HepG2 (cell line): ENCODE results near the gene TIAM2. TPM values are rescaled to one million over a fixed set of nuclear protein-coding genes. Genes with fewer than 3 reads are reported as not detected.

ENCODE experiments used
- ARID3A ChIP-seq: IDR thresholded peaks from 2 replicates; pipeline ENCODE4 v1.6.1; 2012; ENCODE audit warnings: low read depth, low read length, improper control_type of control experiment
- BCL3 ChIP-seq: sonication (generic); formaldehyde crosslinking; IDR thresholded peaks from 2 replicates; pipeline ENCODE4 v1.5.1; 2020; ENCODE audit warnings: mild to moderate bottlenecking, missing genetic modification reagents, moderate library complexity
- CBX1 ChIP-seq: IDR thresholded peaks from one replicate; pipeline ENCODE4 v1.6.1; 2016; ENCODE audit warnings: antibody characterized with exemption, low read depth
- HBP1 ChIP-seq: IDR thresholded peaks from 2 replicates; pipeline ENCODE4 v1.6.1; 2016; ENCODE audit warnings: low read depth, control low read depth
- KMT2B ChIP-seq: IDR thresholded peaks from 2 replicates; pipeline ENCODE4 v1.6.1; 2016; ENCODE audit warnings: missing genetic modification reagents, missing compliant biosample characterization
- MBD4 ChIP-seq: IDR thresholded peaks from 2 replicates; pipeline ENCODE4 v1.6.1; 2012; ENCODE audit warnings: low read length, inconsistent platforms, borderline replicate concordance
- NFKB2 ChIP-seq: sonication (generic); formaldehyde crosslinking; IDR thresholded peaks from 2 replicates; pipeline ENCODE4 v1.4.0; 2020; ENCODE audit warnings: missing genetic modification reagents, borderline replicate concordance
- THAP9 ChIP-seq: sonication (generic); formaldehyde crosslinking; IDR thresholded peaks from 2 replicates; pipeline ENCODE4; 2020; ENCODE audit warnings: missing genetic modification reagents, mild to moderate bottlenecking, borderline replicate concordance
- polyA plus RNA-seq, 8 experiments: library from polyadenylated mRNA; depleted of rRNA in 3 of 8; stranded (reverse) in 7 of 8; unstranded in 1 of 8; fragments of >200 nt; fragmentation: Illumina TruSeq in 4 of 8; extraction: Trizol in 4 of 8; gene quantifications; 2 replicates each; pipeline versions ENCODE4 v1.2.1 to v1.2.3, GENCODE V29; 2011 to 2016; ENCODE audit warnings: low read depth in 4 of 8, missing spikeins in 1 of 8, mixed read lengths in 1 of 8; ENCODE audit not compliant: insufficient read depth in 1 of 8
- total RNA-seq, 5 experiments: library from RNA; depleted of rRNA; stranded (reverse); fragments of >200 nt; fragmentation: Illumina TruSeq; extraction: Trizol; gene quantifications; 2 replicates each; pipeline ENCODE4 v1.2.3, GENCODE V29; 2016; ENCODE audit warnings: low read depth in 1 of 5

Gene TIAM2
- total and polyA plus RNA-seq, 2 of the 13 experiments (the other 11 are each of a cell fraction or from before 2014, with no cell fraction given) = 4.1 to 4.5 TPM

DNA sequence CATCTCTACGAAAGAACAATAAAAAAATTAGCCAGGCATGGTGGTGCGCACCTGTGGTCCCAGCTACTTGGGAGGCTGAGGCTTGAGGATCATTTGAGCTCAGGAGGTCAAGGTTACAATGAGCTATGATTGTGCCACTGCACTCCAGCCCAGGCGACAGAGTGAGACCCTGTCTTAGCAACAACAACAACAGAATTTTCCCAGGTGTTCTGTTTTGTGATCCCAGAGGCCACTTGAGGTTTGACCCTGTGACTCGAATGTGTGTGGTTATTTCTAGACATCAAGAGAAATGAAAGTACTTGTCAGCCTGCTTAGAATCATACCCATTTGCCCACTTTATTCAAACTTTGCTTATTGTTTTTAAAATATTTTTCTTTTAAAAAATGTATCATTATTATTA, 151.1 kb downstream of the TIAM2 start (continued):
- TF ChIP-seq BCL3 (CRISPR knock-in tag) (no peak), CBX1 (no peak), NFKB2 (CRISPR knock-in tag) (no peak), KMT2B (CRISPR knock-in tag) (no peak), MBD4 (no peak), ARID3A (no peak), THAP9 (CRISPR knock-in tag) (no peak), HBP1 (CRISPR knock-in tag) (no peak)
- TF ChIP-seq, all 625 proteins: peak for 0
